ENCODE data around the gene DERL3.

- TF ChIP-seq CTCF (IDR thresholded peaks at IDR 0.05): no peak
- no peak for TF ChIP-seq POLR2A (IDR thresholded peaks at IDR 0.05)
- TF ChIP-seq POLR2AphosphoS5 (IDR thresholded peaks at IDR 0.05): no peak
- no peak for TF ChIP-seq EP300 (IDR thresholded peaks at IDR 0.05; ENCODE audit: low read depth)
Measured at GRCh38 chr22:23815541-23816155, 23.2 kb downstream of the DERL3 start.

Data from transverse colon (tissue), 4 donors.